AG04449 (cell line): ENCODE data around the gene AVP.

Source experiments
- CTCF ChIA-PET: fragments of 350-600 bp; formaldehyde crosslinking; extraction: SDS; loops from one replicate; lab custom pipeline; 2021; ENCODE audit warnings: antibody characterized with exemption; lab: Yijun Ruan, JAX
- POLR2A ChIA-PET: fragments of 400-600, 350-600 bp; formaldehyde crosslinking; extraction: SDS; loops from one replicate; lab custom pipeline; 2020; ENCODE audit warnings: antibody characterized with exemption, inconsistent platforms; lab: Yijun Ruan, JAX
- DNase-seq: peaks from one replicate; pipeline ENCODE4 v3.0.0-alpha.2; 2010; ENCODE audit warnings: low read depth, low spot score
- H3K4me3 ChIP-seq: 2 replicates; pipeline ENCODE4 v1.5.1; 2011; ENCODE audit warnings: low read depth, mild to moderate bottlenecking, control low read depth, low read length
- TF ChIP-seq, protein P1 (sequence below): IDR thresholded peaks from one replicate; pipeline ENCODE4 v1.5.1; 2011; ENCODE audit warnings: mild to moderate bottlenecking, moderate library complexity, low read length, control low read depth, inconsistent platforms; ENCODE audit not compliant: insufficient read depth; ENCODE audit errors: missing control alignments

The AVP gene

DNA sequence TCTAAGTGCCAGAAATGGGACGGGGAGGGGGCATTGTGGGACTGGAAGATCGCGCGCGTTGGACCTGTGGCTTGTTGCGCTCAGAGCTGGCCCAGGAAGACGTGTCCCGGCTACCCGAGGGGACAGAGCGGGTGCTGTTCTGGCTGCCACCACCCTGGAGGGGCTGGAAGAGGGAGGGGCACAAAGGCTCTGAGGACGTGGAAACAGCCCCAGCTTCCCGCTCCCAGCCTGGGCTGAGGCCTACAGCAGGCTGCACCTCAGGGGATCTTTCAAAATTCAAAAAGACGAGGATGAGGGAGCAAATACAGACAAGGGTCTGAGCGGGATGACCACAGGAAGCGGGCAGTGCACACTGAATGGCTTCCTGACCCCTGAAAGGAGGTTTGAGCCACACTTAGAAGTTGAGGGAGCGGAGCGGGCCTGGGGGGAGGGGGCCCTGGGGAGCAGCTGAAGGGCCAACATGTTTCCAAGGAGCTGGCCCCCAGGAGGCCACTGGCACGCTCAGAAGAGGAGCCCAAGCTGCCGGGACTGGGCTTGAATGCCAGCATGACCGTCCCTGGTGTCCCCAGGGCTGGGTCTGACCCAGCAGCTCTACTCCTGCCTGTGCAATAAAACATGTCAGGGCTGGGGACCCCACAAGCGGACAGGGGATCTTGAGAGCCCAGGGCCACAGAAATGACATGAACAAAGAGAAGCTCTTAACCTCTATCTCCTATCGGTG is 11.8 kb downstream of the AVP start:
- H3K4me3 ChIP-seq = 0 out of 2 replicates have a peak overlapping the region, but pooled peaks have one; percentile 53
- TF ChIP-seq, protein P1, sequence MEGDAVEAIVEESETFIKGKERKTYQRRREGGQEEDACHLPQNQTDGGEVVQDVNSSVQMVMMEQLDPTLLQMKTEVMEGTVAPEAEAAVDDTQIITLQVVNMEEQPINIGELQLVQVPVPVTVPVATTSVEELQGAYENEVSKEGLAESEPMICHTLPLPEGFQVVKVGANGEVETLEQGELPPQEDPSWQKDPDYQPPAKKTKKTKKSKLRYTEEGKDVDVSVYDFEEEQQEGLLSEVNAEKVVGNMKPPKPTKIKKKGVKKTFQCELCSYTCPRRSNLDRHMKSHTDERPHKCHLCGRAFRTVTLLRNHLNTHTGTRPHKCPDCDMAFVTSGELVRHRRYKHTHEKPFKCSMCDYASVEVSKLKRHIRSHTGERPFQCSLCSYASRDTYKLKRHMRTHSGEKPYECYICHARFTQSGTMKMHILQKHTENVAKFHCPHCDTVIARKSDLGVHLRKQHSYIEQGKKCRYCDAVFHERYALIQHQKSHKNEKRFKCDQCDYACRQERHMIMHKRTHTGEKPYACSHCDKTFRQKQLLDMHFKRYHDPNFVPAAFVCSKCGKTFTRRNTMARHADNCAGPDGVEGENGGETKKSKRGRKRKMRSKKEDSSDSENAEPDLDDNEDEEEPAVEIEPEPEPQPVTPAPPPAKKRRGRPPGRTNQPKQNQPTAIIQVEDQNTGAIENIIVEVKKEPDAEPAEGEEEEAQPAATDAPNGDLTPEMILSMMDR = no peak
- CTCF ChIA-PET = interaction anchor here (1.0 to 11.0 kb wide), 2 partner anchors 10 to 20 kb away, joined by 3 to 86 read pairs; no protein-coding TSS in a partner anchor
- POLR2A ChIA-PET = no interaction called here
- DNase-seq = no peak

DNA sequence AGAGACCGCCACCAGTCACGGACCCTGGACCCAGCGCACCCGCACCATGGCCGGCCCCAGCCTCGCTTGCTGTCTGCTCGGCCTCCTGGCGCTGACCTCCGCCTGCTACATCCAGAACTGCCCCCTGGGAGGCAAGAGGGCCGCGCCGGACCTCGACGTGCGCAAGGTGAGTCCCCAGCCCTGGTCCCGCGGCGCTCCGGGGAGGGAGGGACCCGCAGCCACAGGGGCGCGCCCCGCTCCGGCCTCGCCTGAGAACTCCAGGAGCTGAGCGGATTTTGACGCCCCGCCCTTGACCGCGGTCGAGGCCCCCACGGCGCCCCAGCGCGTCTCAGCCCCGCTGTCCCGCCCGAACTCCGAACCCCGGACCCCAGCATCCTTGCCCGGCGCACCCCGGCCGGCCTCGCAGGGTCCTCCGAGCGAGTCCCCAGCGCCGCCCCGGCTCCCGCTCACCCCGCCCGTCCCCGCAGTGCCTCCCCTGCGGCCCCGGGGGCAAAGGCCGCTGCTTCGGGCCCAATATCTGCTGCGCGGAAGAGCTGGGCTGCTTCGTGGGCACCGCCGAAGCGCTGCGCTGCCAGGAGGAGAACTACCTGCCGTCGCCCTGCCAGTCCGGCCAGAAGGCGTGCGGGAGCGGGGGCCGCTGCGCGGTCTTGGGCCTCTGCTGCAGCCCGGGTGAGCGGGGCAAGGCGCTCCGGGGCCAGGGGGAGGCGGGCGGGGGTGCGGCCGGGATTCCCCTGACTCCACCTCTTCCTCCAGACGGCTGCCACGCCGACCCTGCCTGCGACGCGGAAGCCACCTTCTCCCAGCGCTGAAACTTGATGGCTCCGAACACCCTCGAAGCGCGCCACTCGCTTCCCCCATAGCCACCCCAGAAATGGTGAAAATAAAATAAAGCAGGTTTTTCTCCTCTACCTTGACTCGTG is 12.7 kb downstream of the AVP start, which contains the start of gene OXT:
OXT (plus strand) TSS at position 11 of the 920 bp plus-strand sequence; CDS start at position 47, 36 bp downstream.
- TF ChIP-seq, protein P1 = no peak
- ChIA-PET CTCF (interaction anchor here (11.0 kb wide), 1 partner anchor 19 kb away, joined by 86 read pairs; no protein-coding TSS in a partner anchor), POLR2A (no interaction called here)
- DNase-seq = no peak
- peak within 1 kb of the TSS; percentile 53 for H3K4me3 ChIP-seq

DNA sequence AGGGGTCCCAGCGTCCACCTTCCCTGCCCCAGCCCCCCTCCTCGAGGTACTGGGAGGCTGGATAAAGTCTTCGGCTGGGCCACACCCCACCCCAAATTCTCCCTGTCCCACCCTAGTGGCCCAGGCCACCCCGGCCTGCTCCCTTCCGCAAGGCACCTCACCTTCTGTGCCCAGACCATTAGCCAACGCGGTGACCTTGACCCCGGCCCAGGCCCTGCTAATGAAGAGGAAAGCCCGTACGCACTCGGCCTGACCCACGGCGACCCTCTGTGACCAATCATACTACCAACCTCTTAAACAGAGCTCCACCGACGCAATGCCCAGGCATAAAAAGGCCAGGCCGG is 13.3 kb downstream of the AVP start:
- TF ChIP-seq, protein P1 = no peak
- DNase-seq = no peak
- POLR2A ChIA-PET = no interaction called here
- CTCF ChIA-PET = interaction anchor here (11.0 kb wide), 1 partner anchor 19 kb away, joined by 86 read pairs; no protein-coding TSS in a partner anchor
- H3K4me3 ChIP-seq = peak overlapping the region; percentile 53

DNA sequence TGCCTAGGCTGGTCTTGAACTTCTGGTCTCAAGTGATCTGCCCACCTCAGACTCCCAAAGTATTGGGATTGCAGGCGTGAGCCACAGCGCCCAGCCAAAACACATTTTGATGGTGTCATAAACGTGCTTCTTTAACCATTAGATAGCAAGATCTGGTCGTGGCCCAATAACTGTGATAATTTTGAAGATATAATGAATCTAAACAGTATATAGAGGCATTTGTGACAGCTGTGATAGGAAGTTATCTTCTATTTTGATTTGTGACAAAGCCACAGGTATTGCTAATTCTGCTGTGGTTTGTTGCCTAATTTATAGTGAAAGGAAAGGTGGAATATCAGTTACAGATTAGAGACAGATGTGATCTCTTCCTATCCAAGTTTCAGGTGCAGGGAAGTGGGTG is 13.8 kb downstream of the AVP start:
- ChIA-PET POLR2A (no interaction called here), CTCF (interaction anchor here (11.0 kb wide), 1 partner anchor 18 kb away, joined by 86 read pairs; no protein-coding TSS in a partner anchor)
- H3K4me3 ChIP-seq = no peak overlapping the region
- TF ChIP-seq, protein P1 = no peak
- DNase-seq = no peak

DNA sequence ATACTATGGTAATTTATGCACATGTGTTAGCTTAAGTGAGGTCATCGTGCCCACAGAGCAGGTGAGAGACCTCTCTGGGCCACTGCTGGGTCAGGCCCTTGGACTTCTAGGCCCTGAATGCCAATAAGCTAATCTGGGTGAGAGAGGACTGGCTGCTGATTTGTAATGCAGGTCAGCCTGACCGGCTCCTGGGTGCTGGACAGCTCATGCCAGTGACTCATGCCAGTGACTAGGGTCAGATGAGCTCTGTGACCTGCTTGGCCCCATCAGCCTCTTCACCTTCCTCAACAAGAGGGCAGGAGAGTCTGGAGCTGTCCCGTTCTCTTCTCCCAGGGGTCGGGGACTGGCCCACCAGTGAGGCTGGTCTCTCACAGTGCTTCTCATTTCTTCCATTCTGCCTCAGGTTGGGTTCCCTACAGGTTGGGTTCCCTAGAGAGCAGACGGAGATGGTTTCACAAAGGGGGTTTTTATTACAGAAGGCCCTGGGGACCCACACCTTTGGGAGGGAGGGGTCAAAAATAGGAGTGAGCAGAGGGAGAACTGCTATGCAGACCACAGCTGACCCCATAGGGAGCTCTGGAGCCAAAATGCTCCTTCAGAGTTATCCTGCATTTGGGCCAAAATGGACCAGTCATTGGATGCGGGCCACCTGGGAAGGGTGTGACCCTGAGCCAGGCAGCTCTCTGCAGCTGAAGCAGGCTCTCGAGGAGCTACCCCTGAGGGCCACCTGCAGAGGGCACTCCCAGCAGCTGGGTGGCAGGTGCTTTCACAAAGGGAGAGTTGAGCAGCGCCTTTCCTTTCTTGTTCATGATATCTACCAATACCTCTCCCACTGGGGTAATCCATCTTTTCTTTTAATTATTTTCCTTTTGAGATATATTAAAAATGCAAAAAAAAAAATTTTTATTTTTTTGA is 15.3 kb downstream of the AVP start:
- POLR2A ChIA-PET = no interaction called here
- CTCF ChIA-PET = interaction anchor here (11.0 kb wide), 1 partner anchor 17 kb away, joined by 86 read pairs; no protein-coding TSS in a partner anchor
- no peak for DNase-seq

More for the DNA sequence above, 15.3 kb downstream of the AVP start:
- TF ChIP-seq, protein P1 = no peak
- no peak overlapping the region for H3K4me3 ChIP-seq
